Measurements from ENCODE around the gene TRAPPC3L.

TRAPPC3L gene

DNA sequence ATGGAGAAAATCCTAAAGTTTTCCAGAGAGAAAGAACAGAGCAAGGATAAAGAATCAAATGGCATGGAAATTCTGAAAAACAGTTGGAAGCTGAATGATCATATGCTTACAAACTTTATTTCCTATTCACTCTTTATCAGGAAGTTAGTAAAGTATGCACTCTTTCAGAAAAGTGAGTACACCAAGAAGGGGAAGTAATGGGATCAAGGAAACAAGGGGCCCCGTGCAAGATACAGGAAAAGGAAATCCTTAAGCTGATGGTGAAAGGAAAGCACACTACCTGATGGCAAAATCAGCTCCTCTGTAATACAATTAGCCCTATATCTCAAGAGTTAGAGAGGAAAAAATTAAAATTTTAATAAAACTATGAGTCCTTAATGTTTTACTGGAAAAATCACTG, 70.3 kb downstream of the TRAPPC3L start:
- Mint-ChIP-seq H3K27ac (no peak overlapping the region), H3K4me3 (no peak overlapping the region)

GRCh38 chr6:116472706-116473105, 72.8 kb downstream of the TRAPPC3L start:
- peaks cover 2% of the 10 kb centered on the region for H3K27me3 Mint-ChIP-seq
- no peak overlapping the region for H3K27ac Mint-ChIP-seq
- H3K4me1 Mint-ChIP-seq (ENCODE audit: low read depth): peaks cover 19% of the 10 kb centered on the region
- H3K9me3 Mint-ChIP-seq (ENCODE audit: low read depth): no peaks in the 10 kb centered on the region
- H3K36me3 Mint-ChIP-seq: no peaks in the 10 kb centered on the region
- H3K4me3 Mint-ChIP-seq: no peak overlapping the region

More for the DNA sequence above, 70.3 kb downstream of the TRAPPC3L start:
- H3K27me3 Mint-ChIP-seq: peaks cover 2% of the 10 kb centered on the region
- H3K36me3 Mint-ChIP-seq: no peaks in the 10 kb centered on the region
- H3K4me1 Mint-ChIP-seq (ENCODE audit: low read depth): peaks cover 19% of the 10 kb centered on the region
- H3K9me3 Mint-ChIP-seq (ENCODE audit: low read depth): no peaks in the 10 kb centered on the region

- no peak overlapping the region for H3K27ac Mint-ChIP-seq
Observed at GRCh38 chr6:116471531-116471930, 74.0 kb downstream of the TRAPPC3L start.

DNA sequence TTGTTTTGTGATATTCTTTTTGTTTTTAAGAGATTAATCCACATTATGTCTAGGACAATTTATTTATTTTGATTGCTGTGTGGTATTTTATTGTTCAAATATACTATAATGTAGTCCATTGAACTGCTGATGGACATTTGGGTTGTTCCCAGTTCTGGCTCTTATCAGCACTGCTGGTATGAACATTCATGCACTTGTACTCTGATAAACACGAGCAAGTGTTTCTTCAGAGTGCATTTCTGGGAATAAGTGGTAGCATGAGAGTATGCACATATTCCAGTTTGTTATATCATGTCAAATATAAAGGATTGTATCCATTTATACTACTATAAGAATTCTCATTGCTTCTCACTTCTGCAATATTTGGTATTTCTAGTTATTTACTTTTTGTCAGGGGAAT, 77.2 kb downstream of the TRAPPC3L start:
- Mint-ChIP-seq H3K4me3 (no peak overlapping the region), H3K36me3 (no peaks in the 10 kb centered on the region), H3K27me3 (peaks cover 11% of the 10 kb centered on the region), H3K27ac (no peak overlapping the region), H3K9me3 (ENCODE audit: low read depth) (no peaks in the 10 kb centered on the region), H3K4me1 (ENCODE audit: low read depth) (peaks cover 4% of the 10 kb centered on the region)

More at GRCh38 chr6:116471531-116471930, 74.0 kb downstream of the TRAPPC3L start:
- no peaks in the 10 kb centered on the region for H3K36me3 Mint-ChIP-seq
- peaks cover 2% of the 10 kb centered on the region for H3K27me3 Mint-ChIP-seq
- H3K4me3 Mint-ChIP-seq: no peak overlapping the region
- peaks cover 19% of the 10 kb centered on the region for H3K4me1 Mint-ChIP-seq (ENCODE audit: low read depth)
- no peaks in the 10 kb centered on the region for H3K9me3 Mint-ChIP-seq (ENCODE audit: low read depth)

GRCh38 chr6:116467514-116467913, 78.0 kb downstream of the TRAPPC3L start:
- Mint-ChIP-seq H3K27me3 (peaks cover 17% of the 10 kb centered on the region), H3K4me3 (no peak overlapping the region), H3K27ac (no peak overlapping the region), H3K9me3 (ENCODE audit: low read depth) (no peaks in the 10 kb centered on the region), H3K4me1 (ENCODE audit: low read depth) (peaks cover 6% of the 10 kb centered on the region), H3K36me3 (no peaks in the 10 kb centered on the region)

GRCh38 chr6:116467096-116467495, 78.4 kb downstream of the TRAPPC3L start:
- no peak overlapping the region for H3K27ac Mint-ChIP-seq
- no peaks in the 10 kb centered on the region for H3K36me3 Mint-ChIP-seq
- H3K4me3 Mint-ChIP-seq: no peak overlapping the region
- H3K4me1 Mint-ChIP-seq (ENCODE audit: low read depth): peaks cover 8% of the 10 kb centered on the region
- H3K9me3 Mint-ChIP-seq (ENCODE audit: low read depth): no peaks in the 10 kb centered on the region
- peaks cover 18% of the 10 kb centered on the region for H3K27me3 Mint-ChIP-seq

- H3K36me3 Mint-ChIP-seq: no peaks in the 10 kb centered on the region
- H3K4me3 Mint-ChIP-seq: no peak overlapping the region
- no peak overlapping the region for H3K27ac Mint-ChIP-seq
- H3K9me3 Mint-ChIP-seq (ENCODE audit: low read depth): no peaks in the 10 kb centered on the region
- peaks cover 17% of the 10 kb centered on the region for H3K4me1 Mint-ChIP-seq (ENCODE audit: low read depth)
- peaks cover 30% of the 10 kb centered on the region for H3K27me3 Mint-ChIP-seq
Observed at GRCh38 chr6:116465246-116465645, 80.2 kb downstream of the TRAPPC3L start.

DNA sequence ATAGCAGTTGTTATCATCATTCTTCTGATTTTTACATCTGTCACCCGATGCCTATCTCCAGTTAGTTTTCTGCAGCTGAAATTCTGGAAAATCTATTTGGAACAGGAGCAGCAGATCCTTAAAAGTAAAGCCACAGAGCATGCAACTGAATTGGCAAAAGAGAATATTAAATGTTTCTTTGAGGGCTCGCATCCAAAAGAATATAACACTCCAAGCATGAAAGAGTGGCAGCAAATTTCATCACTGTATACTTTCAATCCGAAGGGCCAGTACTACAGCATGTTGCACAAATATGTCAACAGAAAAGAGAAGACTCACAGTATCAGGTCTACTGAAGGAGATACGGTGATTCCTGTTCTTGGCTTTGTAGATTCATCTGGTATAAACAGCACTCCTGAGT, 82.2 kb downstream of the TRAPPC3L start:
- Mint-ChIP-seq H3K27me3 (peaks cover 35% of the 10 kb centered on the region), H3K4me3 (no peak overlapping the region), H3K4me1 (ENCODE audit: low read depth) (peaks cover 17% of the 10 kb centered on the region), H3K9me3 (ENCODE audit: low read depth) (no peaks in the 10 kb centered on the region), H3K36me3 (no peaks in the 10 kb centered on the region), H3K27ac (no peak overlapping the region)

DNA sequence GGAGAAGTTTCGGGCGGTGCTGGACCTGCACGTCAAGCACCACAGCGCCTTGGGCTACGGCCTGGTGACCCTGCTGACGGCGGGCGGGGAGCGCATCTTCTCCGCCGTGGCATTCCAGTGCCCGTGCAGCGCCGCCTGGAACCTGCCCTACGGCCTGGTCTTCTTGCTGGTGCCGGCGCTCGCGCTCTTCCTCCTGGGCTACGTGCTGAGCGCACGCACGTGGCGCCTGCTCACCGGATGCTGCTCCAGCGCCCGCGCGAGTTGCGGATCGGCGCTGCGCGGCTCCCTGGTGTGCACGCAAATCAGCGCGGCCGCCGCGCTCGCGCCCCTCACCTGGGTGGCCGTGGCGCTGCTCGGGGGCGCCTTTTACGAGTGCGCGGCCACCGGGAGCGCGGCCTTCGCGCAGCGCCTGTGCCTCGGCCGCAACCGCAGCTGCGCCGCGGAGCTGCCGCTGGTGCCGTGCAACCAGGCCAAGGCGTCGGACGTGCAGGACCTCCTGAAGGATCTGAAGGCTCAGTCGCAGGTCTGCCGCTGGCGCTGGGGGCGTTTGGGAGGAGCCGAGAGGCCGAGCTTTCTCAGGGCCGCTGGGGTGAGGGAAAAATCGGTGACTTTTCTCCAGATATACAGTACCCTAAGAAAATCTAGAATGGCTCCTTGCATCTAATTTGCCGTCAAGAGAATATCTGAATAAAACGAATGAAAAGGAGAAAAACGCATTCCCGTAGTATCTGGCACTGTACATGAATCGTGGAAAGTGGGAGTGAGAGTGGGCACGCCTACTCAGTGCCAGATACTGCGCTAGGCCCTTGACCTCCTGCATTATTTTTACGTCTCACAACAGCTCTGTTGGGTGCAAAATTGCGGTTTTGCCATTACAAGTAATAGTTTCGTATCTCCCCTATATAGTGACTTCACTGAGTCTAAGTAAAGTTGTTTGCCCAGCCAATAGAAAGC, 83.3 kb downstream of the TRAPPC3L start:
- H3K4me1 Mint-ChIP-seq (ENCODE audit: low read depth): peaks cover 17% of the 10 kb centered on the region
- no peaks in the 10 kb centered on the region for H3K36me3 Mint-ChIP-seq
- peak overlapping the region; percentile 75 for H3K4me3 Mint-ChIP-seq
- H3K9me3 Mint-ChIP-seq (ENCODE audit: low read depth): no peaks in the 10 kb centered on the region
- no peak overlapping the region for H3K27ac Mint-ChIP-seq
- peaks cover 35% of the 10 kb centered on the region for H3K27me3 Mint-ChIP-seq

GRCh38 chr6:116461331-116461931, 84.1 kb downstream of the TRAPPC3L start, which contains the start of gene CALHM6:
Gene CALHM6 (plus strand): TSS chr6:116461375. CDS start chr6:116461930, 555 bp downstream.
- peak within 1 kb of the TSS; percentile 8 for H3K27ac Mint-ChIP-seq
- no peaks in the 10 kb centered on the region for H3K36me3 Mint-ChIP-seq
- H3K27me3 Mint-ChIP-seq: peaks cover 35% of the 10 kb centered on the region
- H3K9me3 Mint-ChIP-seq (ENCODE audit: low read depth): no peaks in the 10 kb centered on the region
- peaks cover 17% of the 10 kb centered on the region for H3K4me1 Mint-ChIP-seq (ENCODE audit: low read depth)
- H3K4me3 Mint-ChIP-seq: peak within 1 kb of the TSS; percentile 75

GRCh38 chr6:116459927-116460326, 85.6 kb downstream of the TRAPPC3L start:
- H3K27ac Mint-ChIP-seq: no peak overlapping the region

GRCh38 chr6:116458264-116458663, 87.2 kb downstream of the TRAPPC3L start:
- no peak overlapping the region for H3K27ac Mint-ChIP-seq
- no peak overlapping the region for H3K4me3 Mint-ChIP-seq
- H3K36me3 Mint-ChIP-seq: no peaks in the 10 kb centered on the region
- no peaks in the 10 kb centered on the region for H3K9me3 Mint-ChIP-seq (ENCODE audit: low read depth)
- peaks cover 29% of the 10 kb centered on the region for H3K27me3 Mint-ChIP-seq
- H3K4me1 Mint-ChIP-seq (ENCODE audit: low read depth): peaks cover 13% of the 10 kb centered on the region

More at GRCh38 chr6:116459927-116460326, 85.6 kb downstream of the TRAPPC3L start:
- peaks cover 36% of the 10 kb centered on the region for H3K27me3 Mint-ChIP-seq
- no peaks in the 10 kb centered on the region for H3K36me3 Mint-ChIP-seq
- H3K4me3 Mint-ChIP-seq: no peak overlapping the region
- H3K4me1 Mint-ChIP-seq (ENCODE audit: low read depth): peaks cover 17% of the 10 kb centered on the region
- no peaks in the 10 kb centered on the region for H3K9me3 Mint-ChIP-seq (ENCODE audit: low read depth)

- Mint-ChIP-seq H3K27me3 (peaks cover 21% of the 10 kb centered on the region), H3K27ac (no peak overlapping the region), H3K4me3 (no peak overlapping the region), H3K9me3 (ENCODE audit: low read depth) (no peaks in the 10 kb centered on the region), H3K36me3 (no peaks in the 10 kb centered on the region), H3K4me1 (ENCODE audit: low read depth) (peaks cover 9% of the 10 kb centered on the region)
Observed at GRCh38 chr6:116456927-116457326, 88.6 kb downstream of the TRAPPC3L start.

GRCh38 chr6:116456106-116456505, 89.4 kb downstream of the TRAPPC3L start:
- Mint-ChIP-seq H3K27ac (no peak overlapping the region), H3K4me1 (ENCODE audit: low read depth) (peaks cover 5% of the 10 kb centered on the region), H3K4me3 (no peak overlapping the region), H3K36me3 (no peaks in the 10 kb centered on the region), H3K9me3 (ENCODE audit: low read depth) (no peaks in the 10 kb centered on the region), H3K27me3 (peaks cover 18% of the 10 kb centered on the region)

GRCh38 chr6:116452531-116452930, 93.0 kb downstream of the TRAPPC3L start:
- peaks cover 13% of the 10 kb centered on the region for H3K27me3 Mint-ChIP-seq
- H3K4me3 Mint-ChIP-seq: no peak overlapping the region
- no peaks in the 10 kb centered on the region for H3K36me3 Mint-ChIP-seq
- no peak overlapping the region for H3K27ac Mint-ChIP-seq
- H3K9me3 Mint-ChIP-seq (ENCODE audit: low read depth): no peaks in the 10 kb centered on the region
- peaks cover 4% of the 10 kb centered on the region for H3K4me1 Mint-ChIP-seq (ENCODE audit: low read depth)

Measured in activated naive CD8-positive, alpha-beta T cell (primary cell).